ENCODE results near the gene SENP3.

Gene SENP3

GRCh38 chr17:7612294-7612640, 50.5 kb downstream of the SENP3 start:
- peaks cover 47% of the 10 kb centered on the region for H3K79me2 ChIP-seq (ENCODE audit: low read length)
- no peaks in the 10 kb centered on the region for H4K20me1 ChIP-seq (ENCODE audit: insufficient read depth, low read length)
- H3F3A ChIP-seq (ENCODE audit: insufficient read depth, low read length): no peaks in the 10 kb centered on the region
- H3K4me1 ChIP-seq (ENCODE audit: low read length): 0 out of 2 replicates have a peak, but pooled peaks cover 7% of the 10 kb centered on the region
- H3K27ac ChIP-seq (ENCODE audit: low read length): no peak overlapping the region
- H3K9ac ChIP-seq (ENCODE audit: low read length): no peak overlapping the region
- H3K9me2 ChIP-seq (replicated peaks; ENCODE audit: insufficient read depth, low read length): no peaks in the 10 kb centered on the region
- H3K36me3 ChIP-seq (replicated peaks; ENCODE audit: insufficient read depth, low read length): no peaks in the 10 kb centered on the region
- no peak overlapping the region for H3K4me2 ChIP-seq (ENCODE audit: low read depth, low read length)
- no peak overlapping the region for H2AFZ ChIP-seq (ENCODE audit: low read length)
- no peaks in the 10 kb centered on the region for H3K27me3 ChIP-seq (replicated peaks; ENCODE audit: insufficient read depth, low read length)
- H3K4me3 ChIP-seq (ENCODE audit: low read length): no peak overlapping the region
- no peak for DNase-seq
- H3K9me3 ChIP-seq (replicated peaks; ENCODE audit: insufficient read depth, low read length): no peaks in the 10 kb centered on the region
- no peak for TF ChIP-seq EZH2phosphoT487 (IDR thresholded peaks at IDR 0.05; ENCODE audit: low read length)
- TF ChIP-seq CTCF (IDR thresholded peaks at IDR 0.05; ENCODE audit: low read length): no peak

- Histone ChIP-seq H3K27ac (ENCODE audit: low read length) (peak overlapping the region; percentile 16; the same call in 1 of the 2 replicates), H3K9me3 (replicated peaks; ENCODE audit: insufficient read depth, low read length) (no peaks in the 10 kb centered on the region), H3K9ac (ENCODE audit: low read length) (peak overlapping the region; percentile 63), H3K4me1 (ENCODE audit: low read length) (0 out of 2 replicates have a peak, but pooled peaks cover 7% of the 10 kb centered on the region), H3K36me3 (replicated peaks; ENCODE audit: insufficient read depth, low read length) (no peaks in the 10 kb centered on the region), H3K4me2 (ENCODE audit: low read depth, low read length) (peak overlapping the region; percentile 81), H3K4me3 (ENCODE audit: low read length) (peak overlapping the region; percentile 76), H4K20me1 (ENCODE audit: insufficient read depth, low read length) (no peaks in the 10 kb centered on the region), H3K9me2 (replicated peaks; ENCODE audit: insufficient read depth, low read length) (no peaks in the 10 kb centered on the region), H3F3A (ENCODE audit: insufficient read depth, low read length) (no peaks in the 10 kb centered on the region), H3K27me3 (replicated peaks; ENCODE audit: insufficient read depth, low read length) (no peaks in the 10 kb centered on the region), H3K79me2 (ENCODE audit: low read length) (peaks cover 42% of the 10 kb centered on the region), H2AFZ (ENCODE audit: low read length) (peak overlapping the region; percentile 35; the same call in 1 of the 2 replicates)
- TF ChIP-seq CTCF (IDR thresholded peaks at IDR 0.05; ENCODE audit: low read length) (0 out of 2 replicates have a peak, but pooled peaks have one; percentile 9), EZH2 (optimal IDR thresholded peaks at IDR 0.05; ENCODE audit: low read depth, low read length) (no peak), EZH2phosphoT487 (IDR thresholded peaks at IDR 0.05; ENCODE audit: low read length) (no peak)
- peak; percentile 11 for DNase-seq
Measured at GRCh38 chr17:7613769-7614424, 52.2 kb downstream of the SENP3 start.

GRCh38 chr17:7614425-7615264, 52.9 kb downstream of the SENP3 start, which contains the start of gene FXR2:
Gene FXR2, minus strand, starts transcription at chr17:7614897. Its CDS starts 365 bp downstream, at chr17:7614532.
- Histone ChIP-seq H3K27ac (ENCODE audit: low read length) (peak within 1 kb of the TSS; percentile 69; the same call in 1 of the 2 replicates), H3K36me3 (replicated peaks; ENCODE audit: insufficient read depth, low read length) (no peaks in the 10 kb centered on the region), H3K4me1 (ENCODE audit: low read length) (0 out of 2 replicates have a peak, but pooled peaks cover 7% of the 10 kb centered on the region), H3K9me2 (replicated peaks; ENCODE audit: insufficient read depth, low read length) (no peaks in the 10 kb centered on the region), H3F3A (ENCODE audit: insufficient read depth, low read length) (no peaks in the 10 kb centered on the region), H3K27me3 (replicated peaks; ENCODE audit: insufficient read depth, low read length) (no peaks in the 10 kb centered on the region), H3K4me2 (ENCODE audit: low read depth, low read length) (peak within 1 kb of the TSS; percentile 81), H3K9me3 (replicated peaks; ENCODE audit: insufficient read depth, low read length) (no peaks in the 10 kb centered on the region), H3K79me2 (ENCODE audit: low read length) (peaks cover 42% of the 10 kb centered on the region), H2AFZ (ENCODE audit: low read length) (peak within 1 kb of the TSS; percentile 66; the same call in 1 of the 2 replicates), H3K9ac (ENCODE audit: low read length) (peak within 1 kb of the TSS; percentile 63), H3K4me3 (ENCODE audit: low read length) (peak within 1 kb of the TSS; percentile 76), H4K20me1 (ENCODE audit: insufficient read depth, low read length) (no peaks in the 10 kb centered on the region)
- no peak for TF ChIP-seq EZH2 (optimal IDR thresholded peaks at IDR 0.05; ENCODE audit: low read depth, low read length)
- peak; percentile 49 for TF ChIP-seq CTCF (IDR thresholded peaks at IDR 0.05; ENCODE audit: low read length)
- peak; percentile 99 for DNase-seq
